Left renal cortex interstitium (tissue), 4 donors: ENCODE measurements around the gene NPTX2. TPM values are rescaled to one million over a fixed set of nuclear protein-coding genes. Genes with fewer than 3 reads are reported as not detected.

ENCODE experiments used
- polyA plus RNA-seq, 4 donors: library from polyadenylated mRNA; unstranded; fragments of 120-200 nt; gene quantifications; one replicate each; pipeline ENCODE4 v1.2.1, GENCODE V29; 2013; ENCODE audit not compliant: insufficient read length in 4 of 4

The NPTX2 gene
- polyA plus RNA-seq, 4 donors, result 3.3 to 6.0 (median 4.7) TPM

Other genes with a start within 250 kb of the NPTX2 start
- 10 to 100 TPM; 10.6 to 17.7 (median 13.1) TPM for gene BAIAP2L1, start 216.2 kb upstream of the NPTX2 start, polyA plus RNA-seq